ENCODE data around the gene IQSEC1. TPM values are rescaled to one million over a fixed set of nuclear protein-coding genes. Genes with fewer than 3 reads are reported as not detected.

Gene IQSEC1
- total and polyA plus RNA-seq, 2 experiments from 2014 or later = 8.0 to 51.9 TPM

DNA sequence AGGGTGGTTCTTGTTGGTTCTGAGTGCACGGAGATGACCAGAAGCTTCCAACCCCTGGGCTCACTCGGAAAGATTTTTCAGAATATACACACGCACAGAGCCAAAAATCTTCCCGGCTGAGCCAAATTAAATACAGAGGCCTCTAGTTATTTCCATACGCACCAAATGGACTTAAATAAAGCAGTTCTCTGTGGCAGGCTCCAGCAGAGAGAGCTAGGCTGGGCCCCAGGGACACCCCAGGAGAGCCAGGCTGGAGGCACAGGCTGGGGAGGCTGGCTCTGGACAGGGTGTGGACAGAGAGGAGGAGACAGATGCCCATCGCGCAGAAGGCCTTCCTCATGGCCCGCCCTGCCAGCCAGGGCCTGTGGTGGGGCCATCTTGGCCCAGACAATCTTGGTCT is 115.9 kb downstream of the IQSEC1 start (continued):
- TF ChIP-seq, protein P1, sequence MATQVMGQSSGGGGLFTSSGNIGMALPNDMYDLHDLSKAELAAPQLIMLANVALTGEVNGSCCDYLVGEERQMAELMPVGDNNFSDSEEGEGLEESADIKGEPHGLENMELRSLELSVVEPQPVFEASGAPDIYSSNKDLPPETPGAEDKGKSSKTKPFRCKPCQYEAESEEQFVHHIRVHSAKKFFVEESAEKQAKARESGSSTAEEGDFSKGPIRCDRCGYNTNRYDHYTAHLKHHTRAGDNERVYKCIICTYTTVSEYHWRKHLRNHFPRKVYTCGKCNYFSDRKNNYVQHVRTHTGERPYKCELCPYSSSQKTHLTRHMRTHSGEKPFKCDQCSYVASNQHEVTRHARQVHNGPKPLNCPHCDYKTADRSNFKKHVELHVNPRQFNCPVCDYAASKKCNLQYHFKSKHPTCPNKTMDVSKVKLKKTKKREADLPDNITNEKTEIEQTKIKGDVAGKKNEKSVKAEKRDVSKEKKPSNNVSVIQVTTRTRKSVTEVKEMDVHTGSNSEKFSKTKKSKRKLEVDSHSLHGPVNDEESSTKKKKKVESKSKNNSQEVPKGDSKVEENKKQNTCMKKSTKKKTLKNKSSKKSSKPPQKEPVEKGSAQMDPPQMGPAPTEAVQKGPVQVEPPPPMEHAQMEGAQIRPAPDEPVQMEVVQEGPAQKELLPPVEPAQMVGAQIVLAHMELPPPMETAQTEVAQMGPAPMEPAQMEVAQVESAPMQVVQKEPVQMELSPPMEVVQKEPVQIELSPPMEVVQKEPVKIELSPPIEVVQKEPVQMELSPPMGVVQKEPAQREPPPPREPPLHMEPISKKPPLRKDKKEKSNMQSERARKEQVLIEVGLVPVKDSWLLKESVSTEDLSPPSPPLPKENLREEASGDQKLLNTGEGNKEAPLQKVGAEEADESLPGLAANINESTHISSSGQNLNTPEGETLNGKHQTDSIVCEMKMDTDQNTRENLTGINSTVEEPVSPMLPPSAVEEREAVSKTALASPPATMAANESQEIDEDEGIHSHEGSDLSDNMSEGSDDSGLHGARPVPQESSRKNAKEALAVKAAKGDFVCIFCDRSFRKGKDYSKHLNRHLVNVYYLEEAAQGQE (IDR thresholded peaks at IDR 0.05; ENCODE audit: unreplicated experiment) = no peak
- TF ChIP-seq STAT1 (IDR thresholded peaks at IDR 0.05; ENCODE audit: unreplicated experiment) = no peak
- TF ChIP-seq POLR2AphosphoS5 (IDR thresholded peaks at IDR 0.05; ENCODE audit: low read depth) = no peak
- no peak for TF ChIP-seq ZNF114 (CRISPR knock-in tag; IDR thresholded peaks at IDR 0.05)

- no peak for DNase-seq (ENCODE audit: low spot score)
- H3K4me2 ChIP-seq = no peak overlapping the region
- H3K27ac ChIP-seq (ENCODE audit: low read depth) = no peak overlapping the region
- no peak overlapping the region for H3K27ac Mint-ChIP-seq
- no peak for ATAC-seq
- H4K20me1 ChIP-seq (replicated peaks; ENCODE audit: insufficient read depth) = peaks cover 27% of the 10 kb centered on the region; the same call in 1 of the 2 replicates
- TF ChIP-seq ETS1 (IDR thresholded peaks at IDR 0.05) (no peak), STAT1 (IDR thresholded peaks at IDR 0.05; ENCODE audit: unreplicated experiment) (no peak), ZNF114 (CRISPR knock-in tag; IDR thresholded peaks at IDR 0.05) (no peak), NANOG (IDR thresholded peaks at IDR 0.05; ENCODE audit: borderline replicate concordance) (no peak), CTCF (conservative IDR thresholded peaks at IDR 0.05; ENCODE audit: low read depth in 2 of 2) (no peak)
- TF ChIP-seq, protein P1 (IDR thresholded peaks at IDR 0.05; ENCODE audit: unreplicated experiment) = no peak
- H3K27me3 ChIP-seq (ENCODE audit: insufficient read depth) = no peaks in the 10 kb centered on the region
- H3K27me3 Mint-ChIP-seq (ENCODE audit: insufficient read depth, low read depth, poor library complexity) = peaks cover 7% of the 10 kb centered on the region
- H3K36me3 ChIP-seq (ENCODE audit: insufficient read depth) = no peaks in the 10 kb centered on the region
- H3K4me1 Mint-ChIP-seq = peaks cover 23% of the 10 kb centered on the region
- H3K9me3 Mint-ChIP-seq = no peaks in the 10 kb centered on the region
- no peaks in the 10 kb centered on the region for H3K9me2 ChIP-seq (ENCODE audit: insufficient read depth)
- H3K79me2 ChIP-seq (replicated peaks; ENCODE audit: insufficient read depth) = peaks cover 63% of the 10 kb centered on the region
- no peaks in the 10 kb centered on the region for H3K36me3 Mint-ChIP-seq (ENCODE audit: low read depth)
- H2AFZ ChIP-seq = no peak overlapping the region
- peaks cover 19% of the 10 kb centered on the region; the same call in 1 of the 2 replicates for H3K4me1 ChIP-seq (ENCODE audit: insufficient read depth)
- H3F3A ChIP-seq (replicated peaks; ENCODE audit: low read depth) = no peaks in the 10 kb centered on the region
- H3K4me3 Mint-ChIP-seq = no peak overlapping the region
- no peak overlapping the region for H3K4me3 ChIP-seq
These were observed 116.9 kb downstream of the IQSEC1 start for GRCh38 chr3:12956316-12956660.
